Measurements from ENCODE around the gene PFKFB4.

The PFKFB4 gene

GRCh38 chr3:48528754-48529153 lies 27.8 kb downstream of the PFKFB4 start:
- no peak for DNase-seq

- no peak for DNase-seq
These were observed 28.6 kb downstream of the PFKFB4 start for GRCh38 chr3:48528048-48528447.

GRCh38 chr3:48524970-48525369 lies 31.6 kb downstream of the PFKFB4 start:
- no peak for DNase-seq

GRCh38 chr3:48521635-48522034 lies 35.0 kb downstream of the PFKFB4 start:
- DNase-seq: no peak

- DNase-seq: no peak
These were observed 37.3 kb downstream of the PFKFB4 start for GRCh38 chr3:48519277-48519643.

- DNase-seq: peak; percentile 44
These were observed 37.8 kb downstream of the PFKFB4 start for GRCh38 chr3:48518638-48519276.

- no peak for DNase-seq
These were observed 38.5 kb downstream of the PFKFB4 start for GRCh38 chr3:48518069-48518468.

- peak; percentile 58 for DNase-seq
These were observed 40.0 kb downstream of the PFKFB4 start for GRCh38 chr3:48516571-48516970.

- peak; percentile 64 for DNase-seq
These were observed 42.0 kb downstream of the PFKFB4 start for GRCh38 chr3:48514431-48515227.

- no peak for DNase-seq
These were observed 45.1 kb downstream of the PFKFB4 start for GRCh38 chr3:48511551-48511950.

GRCh38 chr3:48507256-48508061 lies 49.1 kb downstream of the PFKFB4 start:
- DNase-seq: peak; percentile 84

GRCh38 chr3:48505968-48506504 lies 50.6 kb downstream of the PFKFB4 start:
- DNase-seq: no peak

GRCh38 chr3:48505146-48505545 lies 51.5 kb downstream of the PFKFB4 start:
- DNase-seq: no peak

- peak; percentile 68 for DNase-seq
These were observed 52.3 kb downstream of the PFKFB4 start, which contains the start of gene SHISA5 for GRCh38 chr3:48504051-48504946. SHISA5 (minus strand) TSS chr3:48504174; CDS start chr3:48504094, 80 bp downstream.

GRCh38 chr3:48503401-48504050 lies 53.1 kb downstream of the PFKFB4 start:
- peak; percentile 46 for DNase-seq

- DNase-seq: no peak
These were observed 53.9 kb downstream of the PFKFB4 start for GRCh38 chr3:48502728-48503168.

- no peak for DNase-seq
These were observed 54.5 kb downstream of the PFKFB4 start for GRCh38 chr3:48502121-48502520.

- DNase-seq: no peak
These were observed 55.4 kb downstream of the PFKFB4 start for GRCh38 chr3:48501196-48501595.

- DNase-seq: no peak
These were observed 55.9 kb downstream of the PFKFB4 start for GRCh38 chr3:48500656-48501055.

- DNase-seq: no peak
These were observed 63.5 kb downstream of the PFKFB4 start for GRCh38 chr3:48493203-48493501.

- no peak for DNase-seq
These were observed 64.0 kb downstream of the PFKFB4 start for GRCh38 chr3:48492461-48493202.

All from CD4-positive, alpha-beta T cell treated with Interleukin-17A for 4 hours (primary cell).